Measurements from ENCODE around the gene MYO7B. TPM values are rescaled to one million over a fixed set of nuclear protein-coding genes. Genes with fewer than 3 reads are reported as not detected.
A peak's percentile ranks its signal among the peaks of the same experiment; 100 is the strongest.

The MYO7B gene
- total RNA-seq, 4 donors from 2014 or later, result 214 to 1,039 (median 594) TPM

- no peak for TF ChIP-seq CTCF (IDR thresholded peaks at IDR 0.05)
- TF ChIP-seq POLR2A (IDR thresholded peaks at IDR 0.05), result no peak
- no peaks in the 10 kb centered on the region for H3K36me3 ChIP-seq
- DNase-seq, result no peak
- H3K27me3 ChIP-seq, result peaks cover 0 to 5% of the 10 kb centered on the region in 2 donors
- H3K4me3 ChIP-seq, result no peak overlapping the region
- H3K27ac ChIP-seq, result no peak overlapping the region
- H3K9me3 ChIP-seq, result no peaks in the 10 kb centered on the region
- peaks cover 0 to 16% (median 8%) of the 10 kb centered on the region in 4 donors for H3K4me1 ChIP-seq
Observed at GRCh38 chr2:127670957-127671290, 135.4 kb downstream of the MYO7B start.

DNA sequence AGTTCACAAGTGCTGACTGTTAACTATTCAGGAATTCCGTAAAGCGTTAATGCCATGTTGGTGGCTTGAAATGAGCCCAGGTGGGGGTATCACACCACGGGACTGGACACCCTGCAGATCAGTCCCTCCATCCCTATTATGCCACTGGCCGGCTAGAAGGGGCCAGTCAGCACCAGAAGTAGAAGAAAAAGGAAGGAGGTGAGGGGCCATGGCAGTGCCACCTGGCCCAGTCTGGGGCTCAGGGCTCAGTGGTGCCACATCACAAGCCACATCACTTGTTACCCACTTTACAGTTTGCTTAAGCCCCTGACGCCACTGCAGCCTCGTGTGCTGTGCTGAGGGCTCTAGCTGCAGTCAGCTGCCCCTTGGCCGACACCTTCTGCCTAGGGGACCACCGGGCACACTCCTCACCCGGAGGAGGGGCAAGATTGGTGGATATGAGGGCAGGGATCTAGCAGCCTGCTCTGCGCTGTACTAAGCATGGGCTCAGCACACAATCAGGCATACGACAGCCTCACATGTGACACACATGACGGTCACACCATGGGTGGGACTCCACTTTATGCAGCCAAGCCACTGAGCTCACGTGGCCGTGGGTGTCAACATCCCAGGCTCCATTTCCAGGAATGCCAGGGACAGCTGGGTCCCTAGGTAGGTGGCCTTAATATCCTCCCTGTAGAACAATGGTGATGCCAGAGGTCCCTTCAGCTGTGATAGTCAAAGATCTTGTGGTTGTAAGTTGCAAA is 136.2 kb downstream of the MYO7B start:
- Histone ChIP-seq H3K27ac (peak overlapping the region in 1 of 4 donors; percentile 77), H3K4me1 (peaks cover 0 to 16% (median 9%) of the 10 kb centered on the region in 4 donors), H3K36me3 (no peaks in the 10 kb centered on the region), H3K4me3 (peak overlapping the region in 1 of 4 donors; percentile 51), H3K27me3 (peaks cover 0 to 5% of the 10 kb centered on the region in 2 donors), H3K9me3 (no peaks in the 10 kb centered on the region)
- TF ChIP-seq POLR2A (IDR thresholded peaks at IDR 0.05), result no peak
- no peak for TF ChIP-seq CTCF (IDR thresholded peaks at IDR 0.05)
- no peak for DNase-seq

GRCh38 chr2:127672341-127673224 is 137.1 kb downstream of the MYO7B start:
- Histone ChIP-seq H3K27ac (peak overlapping the region in 2 of 4 donors; percentile 30 to 77), H3K9me3 (no peaks in the 10 kb centered on the region), H3K27me3 (peaks cover 0 to 5% of the 10 kb centered on the region in 2 donors), H3K36me3 (no peaks in the 10 kb centered on the region), H3K4me1 (peaks cover 0 to 16% (median 9%) of the 10 kb centered on the region in 4 donors), H3K4me3 (peak overlapping the region in 1 of 4 donors; percentile 51)
- TF ChIP-seq CTCF (IDR thresholded peaks at IDR 0.05), result no peak
- TF ChIP-seq POLR2A (IDR thresholded peaks at IDR 0.05), result no peak
- peak in 1 of 3 donors; percentile 42 for DNase-seq

DNA sequence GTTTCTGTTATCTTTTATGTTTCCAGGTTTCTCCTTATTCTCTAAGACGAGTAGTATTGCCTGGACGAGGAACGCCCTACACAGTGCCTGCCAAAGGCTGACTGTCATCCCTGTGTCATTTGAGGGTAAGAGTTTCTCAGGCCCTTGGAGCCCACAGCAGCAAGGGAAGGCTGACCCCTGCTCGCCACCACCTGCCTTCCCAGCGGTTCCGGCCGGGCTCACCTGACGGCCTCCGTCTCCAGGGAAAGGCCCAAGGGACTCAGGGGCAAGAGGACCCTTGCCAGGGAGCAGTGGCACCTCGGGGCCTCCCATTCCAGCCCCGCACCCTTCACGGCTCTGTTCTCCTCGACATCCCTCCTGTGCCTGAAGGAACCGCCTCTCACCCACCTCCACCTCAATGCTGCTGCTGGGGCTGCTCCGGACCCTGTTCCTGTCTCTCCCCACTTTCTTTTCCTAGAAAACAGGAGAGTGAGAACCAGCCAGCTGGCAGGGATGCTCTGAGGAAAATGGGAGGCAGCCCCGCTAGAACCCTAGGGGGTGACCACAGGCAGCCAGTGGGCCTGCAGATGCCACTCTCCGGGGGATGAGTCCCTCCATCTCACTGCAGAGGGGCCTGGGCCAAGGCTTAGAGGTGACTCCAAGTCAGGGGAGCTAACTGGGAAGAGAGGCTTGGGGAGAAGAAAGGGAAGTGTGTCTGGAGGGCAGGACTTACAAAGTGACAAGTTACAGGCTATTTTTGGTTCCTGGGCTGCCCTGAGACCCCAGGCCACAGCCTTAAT is 138.0 kb downstream of the MYO7B start:
- peak overlapping the region in 3 of 4 donors; percentile 68 to 77 (median 71) for H3K27ac ChIP-seq
- no peaks in the 10 kb centered on the region for H3K36me3 ChIP-seq
- H3K9me3 ChIP-seq, result no peaks in the 10 kb centered on the region
- H3K4me1 ChIP-seq, result peaks cover 0 to 16% (median 9%) of the 10 kb centered on the region in 4 donors
- no peak for TF ChIP-seq POLR2A (IDR thresholded peaks at IDR 0.05)
- TF ChIP-seq CTCF (IDR thresholded peaks at IDR 0.05), result no peak
- H3K4me3 ChIP-seq, result peak overlapping the region in 3 of 4 donors; percentile 45 to 58 (median 51)
- peaks cover 0 to 5% of the 10 kb centered on the region in 2 donors for H3K27me3 ChIP-seq
- DNase-seq, result peak in 1 of 3 donors; percentile 41

Data from Peyer's patch (tissue), 4 donors.